ENCODE data around the gene ETFA.

- TF ChIP-seq CTCF (conservative IDR thresholded peaks at IDR 0.05 in 1 of 2, IDR thresholded peaks at IDR 0.05 in 1 of 2; ENCODE audit: extremely low read depth in 1 of 2, insufficient read depth in 1 of 2, low read depth in 1 of 2, low read length in 2 of 2) (no peak), EZH2 (IDR thresholded peaks at IDR 0.05; ENCODE audit: borderline replicate concordance, low read length) (no peak)
Measured at GRCh38 chr15:76325704-76326103, 14.4 kb upstream of the ETFA start.
